GM18951 (cell line): Measurements from ENCODE around the gene NRCAM.

ENCODE experiments used
- POLR2A ChIP-seq: IDR thresholded peaks from 4 replicates; pipeline ENCODE4 v1.6.1; 2011; ENCODE audit warnings: mild to moderate bottlenecking; ENCODE audit not compliant: insufficient read length, insufficient read depth; ENCODE audit errors: extremely low read depth
- in situ Hi-C: fragments of 300-500 bp; cut with MboI; formaldehyde crosslinking; loops from one replicate; pipeline ENCODE4 v1.12.0; 2022; ENCODE audit warnings: low sequenced_read_pairs, mixed read lengths, inconsistent platforms; ENCODE audit not compliant: unreplicated experiment

NRCAM gene

GRCh38 chr7:108122181-108122580 lies 334.1 kb downstream of the NRCAM start:
- no peak for TF ChIP-seq POLR2A
- in situ Hi-C loops: no loop called here

- TF ChIP-seq POLR2A: no peak
Observed at GRCh38 chr7:108120933-108121332, 335.3 kb downstream of the NRCAM start.

DNA sequence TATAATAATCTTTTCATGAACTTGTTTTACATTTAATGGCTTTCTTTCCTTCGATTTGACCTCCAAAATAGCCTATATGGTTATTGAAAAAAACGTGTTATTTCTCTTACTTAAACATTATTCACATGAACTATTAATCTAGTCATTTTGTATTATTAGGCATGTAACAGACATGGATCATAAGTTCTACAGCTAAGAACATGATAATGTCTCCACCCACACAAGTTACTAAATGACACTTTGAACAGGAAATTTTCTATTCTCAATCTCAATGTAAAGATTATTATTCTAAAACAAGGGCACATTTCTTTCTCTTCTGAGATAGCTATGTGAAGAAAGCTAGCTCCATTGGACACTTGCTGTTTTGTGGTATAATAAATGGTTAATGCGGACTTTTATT lies 336.0 kb downstream of the NRCAM start:
- in situ Hi-C loops: no loop called here
- no peak for TF ChIP-seq POLR2A

More at GRCh38 chr7:108120933-108121332, 335.3 kb downstream of the NRCAM start:
- in situ Hi-C loops: no loop called here

DNA sequence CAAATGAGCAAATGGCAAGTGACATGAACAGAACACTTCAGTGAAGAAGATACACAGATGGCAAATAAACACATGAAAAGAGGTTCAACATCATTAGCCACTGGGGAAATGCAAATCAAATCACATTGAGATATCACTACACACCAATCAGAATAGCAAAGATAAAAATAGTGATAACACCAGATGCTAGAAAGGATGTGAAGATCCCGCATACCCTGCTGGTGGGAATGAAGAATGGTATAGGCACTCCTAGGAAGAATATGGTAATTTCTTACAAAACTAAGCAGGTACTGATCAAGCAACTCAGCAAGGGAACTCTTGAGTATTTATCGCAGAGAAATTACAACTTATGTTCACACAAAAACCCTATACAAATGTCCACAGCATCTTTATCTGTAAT lies 337.3 kb downstream of the NRCAM start:
- no peak for TF ChIP-seq POLR2A
- in situ Hi-C loops: no loop called here

DNA sequence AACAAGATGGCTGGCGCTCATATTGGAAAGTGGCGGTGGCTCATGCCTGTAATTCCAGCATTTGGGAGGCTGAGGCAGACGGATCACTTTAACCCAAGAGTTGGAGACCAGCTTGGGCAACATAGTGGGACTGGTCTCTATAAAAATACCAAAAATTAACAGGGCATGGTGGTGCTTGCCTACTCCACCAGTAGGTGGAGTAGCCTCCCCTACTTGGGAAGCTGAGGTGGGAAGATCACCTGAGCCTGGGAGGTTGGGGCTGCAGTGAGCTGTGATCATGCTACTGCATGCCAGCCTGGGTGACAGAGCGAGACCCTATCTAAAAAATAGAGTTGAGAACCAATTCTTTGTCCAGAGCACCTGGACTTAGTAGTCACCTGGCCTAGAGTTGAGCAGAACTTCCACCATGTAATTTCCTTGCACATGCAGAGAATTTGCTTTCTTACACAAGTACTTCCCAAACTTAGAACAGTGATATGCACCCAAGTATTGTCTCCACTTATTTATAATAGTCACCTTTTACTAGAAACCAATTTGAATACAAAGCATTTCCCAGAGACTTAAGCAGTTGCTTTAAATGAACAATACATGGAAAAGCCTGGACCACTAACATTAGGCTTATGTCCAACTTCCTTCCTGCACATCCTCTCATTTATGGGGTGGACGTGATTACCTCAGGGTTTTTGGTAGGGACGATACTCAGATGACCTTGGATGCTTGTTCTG lies 342.0 kb downstream of the NRCAM start:
- in situ Hi-C loops: no loop called here
- TF ChIP-seq POLR2A: no peak

DNA sequence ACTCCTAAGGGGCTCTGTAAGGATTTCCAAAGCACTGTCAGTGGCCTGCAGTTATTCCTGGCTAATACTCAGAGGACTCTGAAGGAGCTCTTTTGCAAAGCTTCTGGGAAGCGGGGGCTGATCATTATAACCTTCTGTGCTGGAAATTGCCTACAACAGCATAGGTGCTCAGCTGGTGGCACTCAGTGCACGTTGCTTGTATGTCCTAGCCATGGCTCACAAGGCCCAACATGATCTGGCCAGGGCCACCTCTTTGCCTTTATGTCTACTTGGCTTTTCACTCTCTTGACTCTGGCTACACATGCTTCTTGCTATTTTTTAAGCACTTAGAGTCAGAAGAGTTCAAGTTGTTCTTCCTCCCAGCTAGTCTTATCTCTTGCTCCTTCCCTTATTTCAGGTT lies 343.6 kb downstream of the NRCAM start:
- no peak for TF ChIP-seq POLR2A
- in situ Hi-C loops: no loop called here

- in situ Hi-C loops: no loop called here
- no peak for TF ChIP-seq POLR2A
Observed at GRCh38 chr7:108109221-108109908, 346.9 kb downstream of the NRCAM start.

DNA sequence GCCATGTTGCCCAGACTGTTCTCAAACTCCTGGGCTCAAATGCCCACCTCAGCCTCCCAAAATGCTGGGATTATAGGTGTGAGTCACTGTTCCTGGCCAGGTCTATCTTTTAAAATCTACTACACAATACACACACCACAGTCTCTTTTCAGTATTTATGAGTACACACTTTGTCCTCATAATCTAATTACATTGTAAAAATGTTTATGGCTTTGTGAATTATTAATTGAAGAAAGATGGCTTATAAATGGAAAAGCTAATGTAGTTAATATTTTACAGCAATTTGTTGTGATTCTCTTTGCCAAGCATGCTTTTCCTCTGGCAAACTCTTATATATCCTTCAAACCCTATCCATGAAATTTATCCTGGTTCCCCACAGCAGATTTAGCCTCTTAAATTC lies 348.1 kb downstream of the NRCAM start:
- no peak for TF ChIP-seq POLR2A
- in situ Hi-C loops: no loop called here

DNA sequence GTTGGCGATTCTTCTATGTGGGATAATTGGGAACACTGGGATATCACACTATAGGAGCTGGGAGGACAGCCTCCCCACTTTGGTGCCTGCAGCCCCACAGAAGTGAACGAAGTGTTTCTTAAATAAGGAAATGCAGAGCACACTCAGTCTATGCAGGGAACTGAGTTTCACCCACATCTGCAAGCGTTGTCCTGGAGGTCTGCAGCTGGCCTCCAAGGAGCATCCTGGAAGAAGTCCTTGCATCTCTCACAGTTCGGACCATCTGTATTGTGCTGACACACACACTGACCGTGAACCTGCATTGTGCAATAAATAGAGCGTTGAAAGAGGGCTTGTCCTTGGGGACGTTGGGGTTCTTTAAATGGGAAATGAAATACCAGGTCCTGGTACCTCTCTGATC lies 351.9 kb downstream of the NRCAM start:
- TF ChIP-seq POLR2A: no peak
- in situ Hi-C loops: no loop called here

DNA sequence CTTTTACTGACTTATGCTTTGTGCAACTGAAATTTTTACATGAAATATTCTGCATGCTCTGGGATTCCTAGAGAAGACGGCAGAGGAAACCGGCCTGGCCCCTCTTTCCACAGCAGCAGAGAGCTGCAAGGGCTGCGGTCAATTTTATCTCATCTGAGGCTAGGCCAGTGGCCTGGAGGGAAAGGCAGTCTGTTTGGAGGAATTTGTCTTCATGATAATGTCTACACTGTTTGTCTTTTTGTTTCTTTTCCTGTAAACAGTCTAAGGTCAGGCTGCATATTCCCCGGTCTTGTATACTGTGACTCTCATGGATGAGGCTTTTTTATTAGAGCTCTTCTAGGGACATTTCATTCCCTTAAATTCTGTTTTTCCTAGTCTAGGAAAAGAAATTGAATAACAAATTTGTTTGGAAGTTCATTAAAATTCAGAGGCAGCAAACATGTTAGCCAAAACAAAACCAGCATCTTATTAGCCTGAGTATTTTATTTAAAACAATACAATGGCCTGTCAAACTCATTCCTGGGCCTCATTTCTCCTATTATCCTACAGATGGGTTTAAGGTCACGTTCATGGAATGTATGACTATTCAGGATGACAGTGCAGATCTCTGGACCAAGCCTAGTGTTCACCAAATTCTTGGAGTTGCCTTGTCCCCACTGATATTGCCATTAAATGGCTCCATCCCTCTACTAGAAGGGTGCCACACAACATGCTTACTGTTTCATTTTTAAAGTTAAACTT lies 352.5 kb downstream of the NRCAM start:
- TF ChIP-seq POLR2A: no peak
- in situ Hi-C loops: no loop called here

DNA sequence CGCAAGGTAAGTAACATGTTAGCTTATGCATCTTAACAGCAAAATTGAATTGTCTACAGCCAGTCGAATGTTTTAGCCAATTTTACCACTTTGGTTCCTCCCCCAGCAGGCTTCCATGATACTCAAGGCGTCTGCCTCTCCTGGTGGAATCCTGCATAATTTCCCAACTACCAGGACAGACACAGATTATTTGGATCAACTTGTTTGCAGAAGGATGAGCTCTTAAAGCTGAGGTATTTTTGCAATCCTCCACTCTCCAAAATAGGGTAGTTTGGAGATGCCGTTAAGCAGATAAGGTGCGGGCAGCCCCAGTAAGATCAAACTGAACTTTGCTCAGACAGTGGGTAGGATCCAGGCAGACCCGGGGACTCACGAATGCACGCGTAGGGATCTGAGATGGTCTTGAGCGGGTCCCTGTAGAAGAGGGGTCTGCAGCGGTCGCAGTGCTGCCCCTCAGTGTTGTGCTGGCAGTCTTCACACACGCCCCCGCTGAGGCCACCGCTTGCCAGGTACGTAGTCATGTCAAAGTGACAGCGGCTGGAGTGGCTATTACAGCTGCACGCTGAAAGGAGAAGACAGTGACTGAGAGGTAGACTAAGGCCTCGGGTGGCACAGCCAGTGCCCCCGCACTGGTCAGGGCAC lies 353.4 kb downstream of the NRCAM start:
- TF ChIP-seq POLR2A: no peak
- in situ Hi-C loops: no loop called here

GRCh38 chr7:108101759-108102158 lies 354.5 kb downstream of the NRCAM start:
- in situ Hi-C loops: no loop called here
- TF ChIP-seq POLR2A: no peak

- TF ChIP-seq POLR2A: no peak
- in situ Hi-C loops: no loop called here
Observed at GRCh38 chr7:108099713-108100112, 356.5 kb downstream of the NRCAM start.

GRCh38 chr7:108097703-108098102 lies 358.5 kb downstream of the NRCAM start:
- TF ChIP-seq POLR2A: no peak
- in situ Hi-C loops: no loop called here
